Measurements from ENCODE around the gene ZNF397.

The ZNF397 gene

GRCh38 chr18:35227254-35227653, 13.6 kb upstream of the ZNF397 start:
- no peak for TF ChIP-seq CTCF (conservative IDR thresholded peaks at IDR 0.05; ENCODE audit: low read depth)
- POLR2A ChIA-PET (ENCODE audit: low non-redundant PET) = no interaction called here
- H3K27ac ChIP-seq = no peak overlapping the region
- CTCF ChIA-PET = no interaction called here
- DNase-seq (ENCODE audit: low spot score) = no peak

- ChIA-PET POLR2A (ENCODE audit: low non-redundant PET) (no interaction called here), CTCF (interaction anchor here (0.6 kb wide), 1 partner anchor 301 kb away, joined by 3 read pairs; no protein-coding TSS in a partner anchor)
- DNase-seq (ENCODE audit: low spot score) = peak; percentile 21
- peak; percentile 87 for TF ChIP-seq CTCF (conservative IDR thresholded peaks at IDR 0.05; ENCODE audit: low read depth)
- no peak overlapping the region for H3K27ac ChIP-seq
These were observed 9.8 kb upstream of the ZNF397 start for GRCh38 chr18:35231052-35231451.

- POLR2A ChIA-PET (ENCODE audit: low non-redundant PET) = no interaction called here
- no peak overlapping the region for H3K27ac ChIP-seq
- no peak for DNase-seq (ENCODE audit: low spot score)
- TF ChIP-seq CTCF (conservative IDR thresholded peaks at IDR 0.05; ENCODE audit: low read depth) = no peak
- CTCF ChIA-PET = no interaction called here
These were observed 4.1 kb upstream of the ZNF397 start for GRCh38 chr18:35236571-35237363.

- CTCF ChIA-PET = no interaction called here
- H3K27ac ChIP-seq = no peak overlapping the region
- no peak for DNase-seq (ENCODE audit: low spot score)
- POLR2A ChIA-PET (ENCODE audit: low non-redundant PET) = no interaction called here
- TF ChIP-seq CTCF (conservative IDR thresholded peaks at IDR 0.05; ENCODE audit: low read depth) = no peak
These were observed 1.5 kb upstream of the ZNF397 start for GRCh38 chr18:35239314-35239713.

- DNase-seq (ENCODE audit: low spot score) = no peak
- POLR2A ChIA-PET (ENCODE audit: low non-redundant PET) = no interaction called here
- peak overlapping the region; percentile 82 for H3K27ac ChIP-seq
- CTCF ChIA-PET = interaction anchor here (0.6 kb wide), 1 partner anchor 84 kb away, joined by 3 read pairs; no protein-coding TSS in a partner anchor
- no peak for TF ChIP-seq CTCF (conservative IDR thresholded peaks at IDR 0.05; ENCODE audit: low read depth)
These were observed 592 bp downstream of the ZNF397 start for GRCh38 chr18:35241448-35241804.

- H3K27ac ChIP-seq = no peak overlapping the region
- TF ChIP-seq CTCF (conservative IDR thresholded peaks at IDR 0.05; ENCODE audit: low read depth) = no peak
- no peak for DNase-seq (ENCODE audit: low spot score)
- ChIA-PET POLR2A (ENCODE audit: low non-redundant PET) (no interaction called here), CTCF (interaction anchor here (0.7 kb wide), 1 partner anchor 453 kb away, joined by 4 read pairs; no protein-coding TSS in a partner anchor)
These were observed 1.6 kb downstream of the ZNF397 start for GRCh38 chr18:35242426-35242825.

Measured in RWPE1 (cell line).